HUDEP-2 (cell line): ENCODE results near the gene TTC36.
"Not testable (repeated sequence)": the region's sequence is repeated elsewhere in the genome, so short reads cannot be mapped to it uniquely, and the experiment has no call there.

Experiments used
- DNase-seq, 76 experiments: peaks; one replicate each; lab custom pipeline; 2025; ENCODE audit not compliant: unreplicated experiment in 76 of 76; lab: John Stamatoyannopoulos, UW

Gene TTC36

GRCh38 chr11:118531597-118532084 lies 4.4 kb downstream of the TTC36 start:
- no peak for DNase-seq

GRCh38 chr11:118532091-118532490 lies 4.8 kb downstream of the TTC36 start:
- DNase-seq: no peak

GRCh38 chr11:118532852-118533768 lies 5.8 kb downstream of the TTC36 start:
- DNase-seq: no peak

- DNase-seq: no peak
Measured at GRCh38 chr11:118533769-118534729, 6.8 kb downstream of the TTC36 start.

- DNase-seq: no peak
Measured at GRCh38 chr11:118535261-118535660, 8.0 kb downstream of the TTC36 start.

- DNase-seq: no peak
Measured at GRCh38 chr11:118536726-118537125, 9.5 kb downstream of the TTC36 start.

GRCh38 chr11:118537409-118537980 lies 10.2 kb downstream of the TTC36 start:
- no peak for DNase-seq

- DNase-seq: no peak
Measured at GRCh38 chr11:118544010-118544646, 16.9 kb downstream of the TTC36 start.

- DNase-seq: no peak
Measured at GRCh38 chr11:118544647-118545010, 17.4 kb downstream of the TTC36 start.

- DNase-seq: no peak
Measured at GRCh38 chr11:118545533-118545932, 18.3 kb downstream of the TTC36 start.

- DNase-seq: peak in 2 of 76 experiments; percentile 5 to 6
Measured at GRCh38 chr11:118547132-118547531, 19.9 kb downstream of the TTC36 start.

GRCh38 chr11:118552341-118552740 lies 25.1 kb downstream of the TTC36 start:
- DNase-seq: no peak

- DNase-seq: no peak
Measured at GRCh38 chr11:118560806-118561205, 33.5 kb downstream of the TTC36 start.

GRCh38 chr11:118565051-118565450 lies 37.8 kb downstream of the TTC36 start:
- DNase-seq: no peak

- DNase-seq: no peak
Measured at GRCh38 chr11:118569670-118570069, 42.4 kb downstream of the TTC36 start.

GRCh38 chr11:118570787-118571186 lies 43.5 kb downstream of the TTC36 start:
- no peak for DNase-seq

- DNase-seq: not testable (repeated sequence)
Measured at GRCh38 chr11:118571701-118572060, 44.4 kb downstream of the TTC36 start.

- peak in 74 of 76 experiments; percentile 6 to 79 (median 58) for DNase-seq
Measured at GRCh38 chr11:118572061-118572980, 45.0 kb downstream of the TTC36 start, which contains the start of gene ARCN1. ARCN1 (plus strand) TSS chr11:118572409; CDS start chr11:118572548, 139 bp downstream.

GRCh38 chr11:118572981-118573550 lies 45.8 kb downstream of the TTC36 start:
- DNase-seq: peak in 28 of 76 experiments; percentile 2 to 42 (median 18)
